ENCODE data around the gene SLC27A5. TPM values are rescaled to one million over a fixed set of nuclear protein-coding genes. Genes with fewer than 3 reads are reported as not detected.

SLC27A5 gene
- total and polyA plus RNA-seq, 2 of the 13 experiments (the other 11 are each of a cell fraction or from before 2014, with no cell fraction given), result 30.3 to 40.2 TPM

DNA sequence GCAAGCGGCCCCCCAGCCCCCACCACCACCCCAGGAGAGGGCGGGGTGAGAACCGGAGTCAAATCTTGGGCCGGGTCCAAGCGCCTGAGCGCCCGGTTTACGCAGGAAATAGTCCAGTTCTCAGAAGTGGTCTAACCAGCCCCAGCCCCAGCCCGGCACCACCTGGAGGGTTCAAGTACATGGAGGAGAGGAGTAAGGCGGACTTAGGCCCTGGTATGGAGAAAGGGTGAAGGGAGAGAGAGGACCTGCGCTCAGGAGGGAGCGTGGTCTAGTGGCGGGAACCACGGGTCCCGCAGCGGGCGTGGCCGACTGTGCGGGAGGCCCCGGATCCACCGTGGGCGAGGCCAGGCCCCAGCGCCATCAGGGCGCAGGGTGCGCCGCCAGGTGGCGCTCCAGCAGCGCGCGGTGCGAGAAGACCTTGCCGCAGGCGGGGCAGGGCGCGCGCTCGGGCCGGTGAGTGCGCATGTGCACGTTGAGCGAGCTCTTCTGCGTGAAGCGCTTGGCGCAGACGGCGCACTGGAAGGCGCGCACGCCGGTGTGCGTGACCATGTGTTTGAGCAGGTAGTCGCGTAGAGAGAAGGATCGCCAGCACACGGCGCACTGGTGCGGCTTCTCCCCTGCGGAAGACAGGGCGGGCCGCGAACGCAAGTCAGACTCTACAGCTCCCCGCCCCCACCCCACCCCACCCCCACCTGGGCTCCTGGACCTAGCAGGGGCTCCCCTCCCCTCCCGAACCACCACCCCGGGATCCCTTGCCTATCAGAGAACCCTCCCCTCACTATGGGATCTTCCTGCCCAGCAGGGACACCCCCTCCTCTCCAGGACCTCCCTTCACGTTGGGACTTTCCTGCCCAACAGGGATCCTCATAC is 2.1 kb upstream of the SLC27A5 start (continued):
- TF ChIP-seq XRCC5 (optimal IDR thresholded peaks at IDR 0.05; ENCODE audit: low read length) (peak; percentile 95), KDM5B (CRISPR knock-in tag; IDR thresholded peaks at IDR 0.05; ENCODE audit: borderline replicate concordance) (peak; percentile 67; the same call in 1 of the 2 replicates), RARA (CRISPR knock-in tag; IDR thresholded peaks at IDR 0.05) (peak; percentile 41; the same call in 1 of the 2 replicates), LBX2 (CRISPR knock-in tag; IDR thresholded peaks at IDR 0.05; ENCODE audit: borderline replicate concordance) (peak; percentile 29; the same call in 1 of the 2 replicates), NR0B2 (CRISPR knock-in tag; IDR thresholded peaks at IDR 0.05) (peak; percentile 94), MAZ (IDR thresholded peaks at IDR 0.05; ENCODE audit: borderline replicate concordance, low read depth, low read length) (0 out of 2 replicates have a peak, but pooled peaks have one; percentile 30), MAZ (CRISPR knock-in tag; IDR thresholded peaks at IDR 0.05; ENCODE audit: low read depth) (peak; percentile 91), ZNF724P (CRISPR knock-in tag; IDR thresholded peaks at IDR 0.05; ENCODE audit: borderline replicate concordance) (no peak), HNRNPL (IDR thresholded peaks at IDR 0.05; ENCODE audit: low read depth, low read length) (no peak), ZC3H4 (CRISPR knock-in tag; IDR thresholded peaks at IDR 0.05; ENCODE audit: borderline replicate concordance) (no peak), ARID2 (CRISPR knock-in tag; IDR thresholded peaks at IDR 0.05; ENCODE audit: borderline replicate concordance) (no peak), U2AF1 (optimal IDR thresholded peaks at IDR 0.05; ENCODE audit: low read depth, low read length) (no peak), E2F1 (CRISPR knock-in tag; IDR thresholded peaks at IDR 0.05) (peak; percentile 78), KLF12 (CRISPR knock-in tag; IDR thresholded peaks at IDR 0.05; ENCODE audit: borderline replicate concordance) (peak; percentile 95; the same call in 1 of the 2 replicates), RCOR2 (CRISPR knock-in tag; IDR thresholded peaks at IDR 0.05) (no peak), ZBTB3 (CRISPR knock-in tag; IDR thresholded peaks at IDR 0.05; ENCODE audit: borderline replicate concordance, low read depth) (peak; percentile 79; the same call in 1 of the 2 replicates), ZNF329 (CRISPR knock-in tag; IDR thresholded peaks at IDR 0.05; ENCODE audit: low read depth) (no peak; the same call in 1 of the 2 replicates), ZNF317 (CRISPR knock-in tag; IDR thresholded peaks at IDR 0.05) (no peak), ZNF772 (CRISPR knock-in tag; IDR thresholded peaks at IDR 0.05) (peak; percentile 48; the same call in 1 of the 2 replicates), POLR2A (IDR thresholded peaks at IDR 0.05; ENCODE audit: insufficient read depth in 1 of 2, low read depth in 2 of 2, low read length in 2 of 2) (peak; percentile 84 to 95), DR1 (CRISPR knock-in tag; IDR thresholded peaks at IDR 0.05) (peak; percentile 29; the same call in 1 of the 2 replicates)
- TF ChIP-seq, protein P1, sequence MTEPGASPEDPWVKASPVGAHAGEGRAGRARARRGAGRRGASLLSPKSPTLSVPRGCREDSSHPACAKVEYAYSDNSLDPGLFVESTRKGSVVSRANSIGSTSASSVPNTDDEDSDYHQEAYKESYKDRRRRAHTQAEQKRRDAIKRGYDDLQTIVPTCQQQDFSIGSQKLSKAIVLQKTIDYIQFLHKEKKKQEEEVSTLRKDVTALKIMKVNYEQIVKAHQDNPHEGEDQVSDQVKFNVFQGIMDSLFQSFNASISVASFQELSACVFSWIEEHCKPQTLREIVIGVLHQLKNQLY (CRISPR knock-in tag; IDR thresholded peaks at IDR 0.05), result peak; percentile 50; the same call in 1 of the 2 replicates
- TF ChIP-seq, protein P2, sequence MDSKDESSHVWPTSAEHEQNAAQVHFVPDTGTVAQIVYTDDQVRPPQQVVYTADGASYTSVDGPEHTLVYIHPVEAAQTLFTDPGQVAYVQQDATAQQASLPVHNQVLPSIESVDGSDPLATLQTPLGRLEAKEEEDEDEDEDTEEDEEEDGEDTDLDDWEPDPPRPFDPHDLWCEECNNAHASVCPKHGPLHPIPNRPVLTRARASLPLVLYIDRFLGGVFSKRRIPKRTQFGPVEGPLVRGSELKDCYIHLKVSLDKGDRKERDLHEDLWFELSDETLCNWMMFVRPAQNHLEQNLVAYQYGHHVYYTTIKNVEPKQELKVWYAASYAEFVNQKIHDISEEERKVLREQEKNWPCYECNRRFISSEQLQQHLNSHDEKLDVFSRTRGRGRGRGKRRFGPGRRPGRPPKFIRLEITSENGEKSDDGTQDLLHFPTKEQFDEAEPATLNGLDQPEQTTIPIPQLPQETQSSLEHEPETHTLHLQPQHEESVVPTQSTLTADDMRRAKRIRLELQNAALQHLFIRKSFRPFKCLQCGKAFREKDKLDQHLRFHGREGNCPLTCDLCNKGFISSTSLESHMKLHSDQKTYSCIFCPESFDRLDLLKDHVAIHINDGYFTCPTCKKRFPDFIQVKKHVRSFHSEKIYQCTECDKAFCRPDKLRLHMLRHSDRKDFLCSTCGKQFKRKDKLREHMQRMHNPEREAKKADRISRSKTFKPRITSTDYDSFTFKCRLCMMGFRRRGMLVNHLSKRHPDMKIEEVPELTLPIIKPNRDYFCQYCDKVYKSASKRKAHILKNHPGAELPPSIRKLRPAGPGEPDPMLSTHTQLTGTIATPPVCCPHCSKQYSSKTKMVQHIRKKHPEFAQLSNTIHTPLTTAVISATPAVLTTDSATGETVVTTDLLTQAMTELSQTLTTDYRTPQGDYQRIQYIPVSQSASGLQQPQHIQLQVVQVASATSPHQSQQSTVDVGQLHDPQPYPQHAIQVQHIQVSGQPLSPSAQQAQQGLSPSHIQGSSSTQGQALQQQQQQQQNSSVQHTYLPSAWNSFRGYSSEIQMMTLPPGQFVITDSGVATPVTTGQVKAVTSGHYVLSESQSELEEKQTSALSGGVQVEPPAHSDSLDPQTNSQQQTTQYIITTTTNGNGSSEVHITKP (CRISPR knock-in tag; IDR thresholded peaks at IDR 0.05; ENCODE audit: low read depth), result no peak

Data from HepG2 (cell line).